Renal pelvis (tissue), 4 donors: ENCODE data around the gene FBXO48. TPM values are rescaled to one million over a fixed set of nuclear protein-coding genes. Genes with fewer than 3 reads are reported as not detected.

Source experiments
- DNase-seq: peaks from one replicate; pipeline ENCODE4 v3.0.0-alpha.2; 2013
- polyA plus RNA-seq, 3 donors: library from polyadenylated mRNA; unstranded; fragments of 120-200 nt; gene quantifications; one replicate each; pipeline ENCODE4 v1.2.1, GENCODE V29; 2013; ENCODE audit not compliant: insufficient read length in 3 of 3

FBXO48 gene
- polyA plus RNA-seq, 3 donors: 1.7 to 2.5 (median 2.3) TPM

- DNase-seq: no peak
These were observed 52.6 kb downstream of the FBXO48 start for GRCh38 chr2:68414452-68414851.

GRCh38 chr2:68413466-68413865 is 53.6 kb downstream of the FBXO48 start:
- DNase-seq: no peak

GRCh38 chr2:68412127-68412819 is 54.8 kb downstream of the FBXO48 start:
- no peak for DNase-seq

GRCh38 chr2:68411397-68412126 is 55.5 kb downstream of the FBXO48 start:
- DNase-seq: no peak

Other genes with a start within 250 kb of the FBXO48 start
- gene PPP3R1, start 214.8 kb downstream of the FBXO48 start, polyA plus RNA-seq: 10 to 100 TPM; 47.6 to 50.2 (median 48.6) TPM
- gene CNRIP1, start 147.3 kb downstream of the FBXO48 start, polyA plus RNA-seq: 10 to 100 TPM; 16.7 to 23.2 (median 17.8) TPM
- gene PLEK, start 102.0 kb downstream of the FBXO48 start, polyA plus RNA-seq: 1 to 10 TPM; 4.2 to 6.4 (median 4.7) TPM
- 1 to 10 TPM; 3.7 to 4.2 (median 3.8) TPM for gene APLF, start 291 bp upstream of the FBXO48 start, polyA plus RNA-seq
- under 1 TPM; 0.21 to 0.43 (median 0.40) TPM for gene PROKR1, start 176.3 kb upstream of the FBXO48 start, polyA plus RNA-seq